ENCODE measurements around the gene MGMT.

DNA sequence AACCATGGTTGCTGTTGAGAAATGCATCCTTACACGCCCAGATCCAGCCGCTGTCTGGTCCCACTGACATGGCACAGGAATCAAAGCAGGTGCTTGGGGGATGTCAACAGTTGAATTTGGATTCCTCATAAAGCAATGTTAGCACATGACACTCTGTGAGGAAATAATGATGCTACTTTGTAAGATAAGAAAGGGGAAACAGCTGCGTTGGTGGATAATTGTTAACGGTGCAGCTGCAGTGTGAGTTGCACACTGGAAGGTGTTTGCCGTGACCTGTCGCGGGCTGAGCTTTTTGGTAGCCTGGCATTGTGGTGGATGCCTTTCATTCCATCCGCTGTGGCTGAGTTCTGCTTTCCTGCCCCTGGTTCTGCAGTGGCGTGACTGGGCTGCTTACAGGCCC, 113.9 kb downstream of the MGMT start:
- TF ChIP-seq, protein P1, sequence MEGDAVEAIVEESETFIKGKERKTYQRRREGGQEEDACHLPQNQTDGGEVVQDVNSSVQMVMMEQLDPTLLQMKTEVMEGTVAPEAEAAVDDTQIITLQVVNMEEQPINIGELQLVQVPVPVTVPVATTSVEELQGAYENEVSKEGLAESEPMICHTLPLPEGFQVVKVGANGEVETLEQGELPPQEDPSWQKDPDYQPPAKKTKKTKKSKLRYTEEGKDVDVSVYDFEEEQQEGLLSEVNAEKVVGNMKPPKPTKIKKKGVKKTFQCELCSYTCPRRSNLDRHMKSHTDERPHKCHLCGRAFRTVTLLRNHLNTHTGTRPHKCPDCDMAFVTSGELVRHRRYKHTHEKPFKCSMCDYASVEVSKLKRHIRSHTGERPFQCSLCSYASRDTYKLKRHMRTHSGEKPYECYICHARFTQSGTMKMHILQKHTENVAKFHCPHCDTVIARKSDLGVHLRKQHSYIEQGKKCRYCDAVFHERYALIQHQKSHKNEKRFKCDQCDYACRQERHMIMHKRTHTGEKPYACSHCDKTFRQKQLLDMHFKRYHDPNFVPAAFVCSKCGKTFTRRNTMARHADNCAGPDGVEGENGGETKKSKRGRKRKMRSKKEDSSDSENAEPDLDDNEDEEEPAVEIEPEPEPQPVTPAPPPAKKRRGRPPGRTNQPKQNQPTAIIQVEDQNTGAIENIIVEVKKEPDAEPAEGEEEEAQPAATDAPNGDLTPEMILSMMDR (IDR thresholded peaks at IDR 0.05): no peak
- TF ChIP-seq POLR2A (IDR thresholded peaks at IDR 0.05): no peak
- no peak for TF ChIP-seq EP300 (IDR thresholded peaks at IDR 0.05)
